Adrenal gland (tissue), 12 donors: ENCODE results near the gene EXOC3L4. TPM values are rescaled to one million over a fixed set of nuclear protein-coding genes. Genes with fewer than 3 reads are reported as not detected.
A peak's percentile ranks its signal among the peaks of the same experiment; 100 is the strongest.
"Not testable (repeated sequence)": the region's sequence is repeated elsewhere in the genome, so short reads cannot be mapped to it uniquely, and the experiment has no call there.

Source experiments
- DNase-seq, 7 donors: peaks; one replicate each; pipeline ENCODE4 v3.0.0-alpha.2; 2019 to 2020
- H3K27ac ChIP-seq, 5 donors: fragments of 200-600 bp; sonication (generic) in 4 of 5; 1 replicate in 3 of 5; 2 replicates in 2 of 5; pipeline versions ENCODE4 v1.5.1 to v1.8.0; 2016 to 2020; ENCODE audit warnings: mild to moderate bottlenecking in 1 of 5
- H3K27me3 ChIP-seq: fragments of 200-600 bp; 2 replicates; pipeline ENCODE4 v1.8.0; 2021
- H3K36me3 ChIP-seq, 2 donors: fragments of 200-600 bp; replicated peaks in 1 of 2; 1 replicate in 1 of 2; 2 replicates in 1 of 2; pipeline versions ENCODE4 v1.5.1 to v1.8.0; 2018 to 2022
- H3K4me1 ChIP-seq, 2 donors: fragments of 200-600 bp; replicated peaks in 1 of 2; 1 replicate in 1 of 2; 2 replicates in 1 of 2; pipeline versions ENCODE4 v1.5.1 to v1.8.0; 2018 to 2021
- H3K4me3 ChIP-seq, 4 donors: fragments of 200-600 bp; sonication (generic) in 3 of 4; one replicate each; pipeline ENCODE4 v1.5.1; 2016 to 2018
- H3K9me3 ChIP-seq, 3 donors: fragments of 200-600 bp; sonication (generic) in 1 of 3; replicated peaks in 1 of 3; 1 replicate in 2 of 3; 2 replicates in 1 of 3; pipeline versions ENCODE4 v1.5.1 to v1.8.0; 2016 to 2021
- CTCF ChIP-seq, 6 experiments: fragments of 450-650 bp in 4 of 6; fragments of 200-600 bp in 2 of 6; sonication (generic) in 1 of 6; IDR thresholded peaks; 1 replicate in 5 of 6; 2 replicates in 1 of 6; pipeline versions ENCODE4 v1.5.1 to v1.8.0; 2016 to 2021; ENCODE audit warnings: antibody characterized with exemption in 6 of 6, mild to moderate bottlenecking in 2 of 6, moderate library complexity in 1 of 6
- POLR2A ChIP-seq, 2 donors: fragments of 450-650 bp; IDR thresholded peaks; one replicate each; pipeline ENCODE4 v1.6.1; 2017; ENCODE audit warnings: antibody characterized with exemption in 2 of 2, mild to moderate bottlenecking in 2 of 2, moderate library complexity in 1 of 2
- WGBS, 4 donors: extraction: QIAGEN DNeasy Blood & Tissue Kit in 2 of 4; methylation state at CpG; one replicate each; pipeline versions ENCODE4 v1.1.5 to v1.1.7; 2013 to 2017; 5-methylcytosine and 5-hydroxymethylcytosine counted together
- intact Hi-C, 2 donors: fragments of 100-400 bp; cut with DNase I; formaldehyde crosslinking; loops; one replicate each; pipeline versions ENCODE4 v1.14.1 to v1.15.0; 2022 to 2023
- polyA plus RNA-seq, 3 donors: library from polyadenylated mRNA; stranded (reverse); fragments of 200-250 nt in 2 of 3; fragments of 350-450 nt in 1 of 3; fragmentation: Illumina TruSeq in 1 of 3; extraction: RNeasy Lipid Tissue Mini Kit (QIAGEN cat#74804) in 1 of 3; gene quantifications; one replicate each; pipeline ENCODE4 v1.2.3, GENCODE V29; 2013 to 2014
- total RNA-seq, 9 donors: library from RNA; depleted of rRNA in 4 of 9; stranded (reverse); fragments of >200 nt in 4 of 9; fragments of 120-200 nt in 1 of 9; fragmentation: NEBNext Ultra II Directional in 1 of 9; extraction: Animal tissue kit (Norgen Biotek cat#: 25700) in 1 of 9; gene quantifications; one replicate each; pipeline versions ENCODE4 v1.1.0 to v1.2.4, GENCODE V29; 2013 to 2023
- donor health status: healthy with polysubstance abuse.
- donor health status: Bipolar disorder and iron deficiency.
- donor health status: DM: yes; HTN: yes; CAD: no.
- donor health status: DM: no; HTN: no; CAD: no.
- donor health status: DM: no; HTN: no; CAD: no.
- donor health status: DM: yes; HTN: yes; CAD: no.

Gene EXOC3L4
- total and polyA plus RNA-seq, 12 donors: 0.12 to 4.3 (median 1.6) TPM; not detected in 1

- Histone ChIP-seq H3K9me3 (no peaks in the 10 kb centered on the region), H3K4me1 (peaks cover 7 to 21% of the 10 kb centered on the region in 2 donors), H3K27ac (peak overlapping the region in 1 of 5 donors; percentile 1), H3K27me3 (no peaks in the 10 kb centered on the region), H3K36me3 (no peaks in the 10 kb centered on the region), H3K4me3 (no peak overlapping the region)
- WGBS, 4 donors: 91 to 95% (median 92%) methylated on average over 5 to 10 of the region's 10 CpGs
- intact Hi-C loops: no loop called here
- no peak for DNase-seq
- TF ChIP-seq POLR2A (IDR thresholded peaks at IDR 0.05) (no peak), CTCF (IDR thresholded peaks at IDR 0.05) (no peak)
Measured at GRCh38 chr14:103115845-103116572, 21.5 kb downstream of the EXOC3L4 start.

- Histone ChIP-seq H3K27ac (no peak overlapping the region), H3K9me3 (no peaks in the 10 kb centered on the region), H3K27me3 (no peaks in the 10 kb centered on the region), H3K4me3 (no peak overlapping the region), H3K36me3 (no peaks in the 10 kb centered on the region), H3K4me1 (peaks cover 7 to 21% of the 10 kb centered on the region in 2 donors)
- DNase-seq: no peak
- TF ChIP-seq CTCF (IDR thresholded peaks at IDR 0.05): no peak
- TF ChIP-seq POLR2A (IDR thresholded peaks at IDR 0.05): no peak
- intact Hi-C loops: no loop called here
- 88 to 93% (median 90%) methylated on average over 17 of the region's 17 CpGs for WGBS, 4 donors
Measured at GRCh38 chr14:103116636-103117035, 22.1 kb downstream of the EXOC3L4 start.

DNA sequence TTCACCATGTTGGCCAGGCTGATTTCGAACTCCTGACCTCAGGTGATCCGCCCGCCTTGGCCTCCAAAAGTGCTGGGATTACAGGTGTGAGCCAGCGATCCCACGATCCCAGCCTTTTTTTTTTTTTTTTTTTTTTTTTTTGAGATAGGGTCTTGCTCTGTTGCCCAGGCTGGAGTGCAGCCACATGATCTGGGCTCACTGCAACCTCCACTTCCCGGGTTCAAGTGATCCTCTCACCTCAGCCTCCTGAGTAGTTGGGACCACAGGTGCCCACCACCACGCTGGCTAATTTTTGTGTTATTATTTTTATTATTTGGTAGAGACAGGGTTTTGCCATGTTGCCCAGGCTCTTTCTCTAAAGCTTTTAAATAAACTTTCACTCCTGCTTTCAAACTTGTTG lies 23.0 kb downstream of the EXOC3L4 start:
- intact Hi-C loops: not testable (repeated sequence)
- WGBS, 4 donors: 89 to 98% (median 95%) methylated on average over 7 of the region's 7 CpGs

DNA sequence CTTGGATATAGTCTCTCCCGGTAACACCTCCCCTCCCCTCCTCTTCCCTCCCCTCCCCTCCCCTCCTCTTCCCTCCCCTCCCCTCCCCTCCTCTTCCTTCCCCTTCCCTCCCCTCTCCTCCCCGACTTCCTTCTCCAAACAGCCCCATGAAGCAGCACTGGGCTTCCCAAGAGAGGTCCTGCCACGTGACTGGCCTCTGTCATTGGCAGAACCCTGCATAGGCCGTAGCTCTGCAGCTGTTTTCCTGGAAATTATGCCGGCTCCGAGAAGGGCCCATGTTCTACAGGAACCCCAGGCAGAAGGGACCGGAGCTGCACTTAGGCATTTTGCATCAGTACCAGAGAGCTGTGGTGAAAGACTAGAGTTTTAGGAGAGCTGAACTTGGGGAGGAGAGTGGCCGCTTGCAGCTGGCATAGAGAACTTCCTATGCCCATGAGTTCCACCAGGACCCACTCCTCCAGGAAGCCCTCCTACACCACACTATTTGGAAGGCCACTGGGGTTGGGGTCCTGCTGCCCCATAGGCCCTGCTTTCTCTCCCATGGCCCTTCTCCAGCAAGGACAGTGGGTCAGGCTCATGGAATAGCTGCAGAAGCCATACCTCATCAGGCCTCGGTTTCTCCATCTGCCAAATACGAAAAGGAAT lies 23.6 kb downstream of the EXOC3L4 start:
- Histone ChIP-seq H3K4me3 (no peak overlapping the region), H3K27ac (peak overlapping the region; percentile 41 to 98 (median 68)), H3K27me3 (no peaks in the 10 kb centered on the region), H3K4me1 (peaks cover 11 to 36% of the 10 kb centered on the region in 2 donors), H3K9me3 (no peaks in the 10 kb centered on the region), H3K36me3 (no peaks in the 10 kb centered on the region)
- TF ChIP-seq CTCF (IDR thresholded peaks at IDR 0.05) (no peak), POLR2A (IDR thresholded peaks at IDR 0.05) (no peak)
- intact Hi-C loops: no loop called here
- peak; percentile 52 to 86 (median 79) for DNase-seq
- WGBS, 4 donors: 53 to 69% (median 56%) methylated on average over 8 to 10 of the region's 10 CpGs

More for the DNA sequence above, 23.0 kb downstream of the EXOC3L4 start:
- H3K4me1 ChIP-seq: peaks cover 7 to 30% of the 10 kb centered on the region in 2 donors
- not testable (repeated sequence) for H3K36me3 ChIP-seq, H3K27me3 ChIP-seq, DNase-seq, H3K4me3 ChIP-seq, H3K9me3 ChIP-seq
- H3K27ac ChIP-seq: peak overlapping the region in 2 of 5 donors; percentile 26 to 98
